Activated CD4-positive, alpha-beta T cell treated with anti-CD3 and anti-CD28 coated beads, Interleukin-2, amount 50 U/mL, for 4 hours (primary cell): ENCODE results near the gene MAD2L1BP.
"Not testable (repeated sequence)": the region's sequence is repeated elsewhere in the genome, so short reads cannot be mapped to it uniquely, and the experiment has no call there.

ENCODE experiments used
- DNase-seq, 2 experiments: peaks; one replicate each; pipeline ENCODE4 v3.0.0-alpha.2; 2020

Gene MAD2L1BP

GRCh38 chr6:43627008-43627825 lies 8.4 kb upstream of the MAD2L1BP start:
- DNase-seq = no peak

DNA sequence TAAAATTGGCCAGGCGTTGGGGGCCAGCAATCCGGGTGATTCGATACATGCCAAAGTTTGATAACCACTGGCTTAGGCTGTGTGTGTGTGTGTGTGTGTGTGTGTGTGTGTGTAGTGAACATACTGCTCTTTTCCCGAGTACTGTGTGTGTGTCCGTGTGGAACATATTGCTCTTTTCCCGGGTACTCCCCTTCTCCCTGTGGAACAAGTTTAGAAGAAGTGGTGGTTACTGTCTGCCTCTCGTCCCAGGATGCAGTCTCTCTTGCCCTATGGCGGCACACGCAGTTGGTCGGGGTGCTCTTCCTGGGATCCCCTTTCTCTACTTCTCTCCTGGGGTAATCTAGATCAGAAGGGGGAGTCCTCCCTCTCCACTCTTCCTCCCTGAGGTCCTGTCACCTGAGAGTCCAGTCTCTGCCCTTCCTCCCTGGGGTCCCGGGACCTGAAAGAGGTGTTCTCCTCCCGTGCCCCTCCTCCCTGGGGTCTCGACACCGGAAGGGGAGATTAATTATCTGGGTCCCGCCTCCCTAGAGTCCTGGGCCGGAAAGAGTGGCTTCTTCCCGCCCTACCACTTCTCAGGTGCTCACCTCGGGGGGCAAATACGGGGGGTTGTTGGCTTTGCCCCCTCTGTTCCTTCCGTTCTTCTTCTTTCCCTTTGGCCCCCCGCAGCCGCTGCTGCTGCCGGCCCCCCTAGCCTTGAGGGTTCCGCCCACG lies 7.1 kb upstream of the MAD2L1BP start:
- DNase-seq = peak; percentile 35 to 39

DNA sequence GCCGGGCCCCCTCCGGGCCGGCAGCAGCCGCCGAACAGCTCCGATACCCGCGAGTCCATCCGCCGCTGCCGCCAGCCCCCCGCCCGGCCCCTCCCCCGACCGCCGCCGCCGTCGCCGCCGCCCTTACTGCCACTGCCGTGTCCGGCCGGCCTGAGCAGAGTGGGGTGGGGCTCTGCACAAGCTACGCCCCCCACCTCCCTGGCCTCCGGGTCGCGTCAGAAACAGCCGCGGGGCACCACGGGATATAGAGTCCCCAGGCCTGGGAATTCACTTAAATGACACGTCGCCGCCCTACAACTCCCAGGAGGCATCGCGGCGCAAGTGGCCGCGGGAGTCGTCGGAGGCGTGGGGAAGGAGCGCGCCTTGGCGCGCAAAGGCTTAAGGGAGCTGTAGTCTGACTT lies 6.5 kb upstream of the MAD2L1BP start, which contains the start of gene GTPBP2:
Gene GTPBP2 (minus strand): TSS at position 161 of the 401 bp plus-strand sequence. CDS start 102 bp downstream, at position 59.
- peak; percentile 94 for DNase-seq

DNA sequence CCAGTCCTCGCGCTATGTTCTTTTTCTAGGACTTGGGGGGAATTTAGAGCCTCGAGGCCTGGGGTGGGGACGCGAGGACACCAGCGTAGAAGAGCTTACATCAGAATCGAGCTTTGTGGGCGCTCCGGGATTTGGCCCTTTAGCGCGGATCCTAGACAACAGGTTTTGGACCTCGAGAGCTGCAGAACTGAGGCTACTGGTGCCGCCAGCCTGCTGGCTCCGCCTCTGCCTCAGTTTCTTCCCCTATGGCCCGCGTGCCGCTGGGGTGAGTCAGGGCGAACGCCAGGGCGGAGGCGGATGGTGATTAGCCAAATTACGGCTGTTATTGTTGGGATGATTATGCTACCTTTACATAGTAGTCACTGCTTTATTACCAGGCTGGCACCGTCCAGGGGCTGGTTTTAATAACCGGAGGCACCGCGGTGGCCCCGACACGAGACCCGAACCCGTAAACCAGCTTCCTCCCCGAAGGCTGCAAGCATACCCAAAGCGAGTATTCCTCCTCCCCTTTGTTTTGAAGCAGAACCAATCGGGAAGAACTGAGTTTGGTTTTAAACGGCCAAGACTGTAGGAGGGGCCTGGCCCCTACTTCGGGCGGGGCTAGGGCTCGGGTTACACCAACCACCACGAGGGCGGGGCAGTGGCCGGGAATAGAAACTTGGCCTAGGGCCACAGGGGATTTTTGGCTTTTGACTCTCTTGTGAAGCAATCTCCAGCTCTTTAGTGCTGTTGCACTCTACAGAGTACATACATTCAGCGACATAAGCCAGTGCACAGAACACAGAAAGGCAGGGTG lies 5.9 kb upstream of the MAD2L1BP start:
- DNase-seq = peak; percentile 76 to 77

GRCh38 chr6:43630980-43631619 lies 4.5 kb upstream of the MAD2L1BP start:
- no peak for DNase-seq

DNA sequence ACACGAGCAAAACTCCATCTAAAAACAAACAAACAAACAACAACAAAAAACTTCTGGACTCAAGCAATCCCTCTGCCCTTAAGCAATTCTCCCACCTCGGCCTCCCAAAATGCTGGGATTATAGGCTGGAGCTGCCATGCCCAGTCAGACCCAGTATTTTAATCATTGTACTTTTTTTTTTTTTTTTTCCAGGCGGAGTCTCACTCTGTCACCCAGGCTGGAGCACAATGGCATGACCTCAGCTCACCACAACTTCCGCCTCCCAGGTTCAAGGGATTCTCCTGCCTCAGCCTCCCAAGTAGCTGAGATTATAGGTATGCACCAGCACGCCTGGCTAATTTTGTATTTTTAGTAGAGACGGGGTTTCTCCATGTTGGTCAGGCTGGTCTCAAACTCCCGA lies 2.6 kb upstream of the MAD2L1BP start:
- DNase-seq = not testable (repeated sequence)

- DNase-seq = no peak
These were observed 837 bp upstream of the MAD2L1BP start for GRCh38 chr6:43634702-43635303.

GRCh38 chr6:43636308-43636659 lies 644 bp downstream of the MAD2L1BP start:
- no peak for DNase-seq

DNA sequence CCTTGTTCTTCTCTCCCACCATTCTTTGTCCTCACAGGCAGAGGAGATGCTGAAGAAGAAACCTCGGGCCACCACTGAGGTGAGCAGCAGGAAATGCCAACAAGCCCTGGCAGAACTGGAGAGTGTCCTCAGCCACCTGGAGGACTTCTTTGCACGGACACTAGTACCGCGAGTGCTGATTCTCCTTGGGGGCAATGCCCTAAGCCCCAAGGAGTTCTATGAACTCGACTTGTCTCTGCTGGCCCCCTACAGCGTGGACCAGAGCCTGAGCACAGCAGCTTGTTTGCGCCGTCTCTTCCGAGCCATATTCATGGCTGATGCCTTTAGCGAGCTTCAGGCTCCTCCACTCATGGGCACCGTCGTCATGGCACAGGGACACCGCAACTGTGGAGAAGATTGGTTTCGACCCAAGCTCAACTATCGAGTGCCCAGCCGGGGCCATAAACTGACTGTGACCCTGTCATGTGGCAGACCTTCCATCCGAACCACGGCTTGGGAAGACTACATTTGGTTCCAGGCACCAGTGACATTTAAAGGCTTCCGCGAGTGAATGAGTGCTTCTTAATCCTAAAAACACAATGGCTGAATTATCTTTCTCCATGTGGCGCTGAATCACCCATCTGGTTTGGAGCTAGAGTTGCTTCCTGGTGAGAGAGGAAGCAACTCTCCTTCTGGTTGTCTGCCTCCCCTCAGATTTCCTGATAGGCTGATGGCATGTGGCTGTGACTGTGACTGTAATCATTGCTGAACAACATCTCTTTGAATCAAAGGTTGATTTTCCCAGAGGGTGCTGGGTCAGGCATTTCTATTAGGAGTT lies 4.6 kb downstream of the MAD2L1BP start:
- no peak for DNase-seq

DNA sequence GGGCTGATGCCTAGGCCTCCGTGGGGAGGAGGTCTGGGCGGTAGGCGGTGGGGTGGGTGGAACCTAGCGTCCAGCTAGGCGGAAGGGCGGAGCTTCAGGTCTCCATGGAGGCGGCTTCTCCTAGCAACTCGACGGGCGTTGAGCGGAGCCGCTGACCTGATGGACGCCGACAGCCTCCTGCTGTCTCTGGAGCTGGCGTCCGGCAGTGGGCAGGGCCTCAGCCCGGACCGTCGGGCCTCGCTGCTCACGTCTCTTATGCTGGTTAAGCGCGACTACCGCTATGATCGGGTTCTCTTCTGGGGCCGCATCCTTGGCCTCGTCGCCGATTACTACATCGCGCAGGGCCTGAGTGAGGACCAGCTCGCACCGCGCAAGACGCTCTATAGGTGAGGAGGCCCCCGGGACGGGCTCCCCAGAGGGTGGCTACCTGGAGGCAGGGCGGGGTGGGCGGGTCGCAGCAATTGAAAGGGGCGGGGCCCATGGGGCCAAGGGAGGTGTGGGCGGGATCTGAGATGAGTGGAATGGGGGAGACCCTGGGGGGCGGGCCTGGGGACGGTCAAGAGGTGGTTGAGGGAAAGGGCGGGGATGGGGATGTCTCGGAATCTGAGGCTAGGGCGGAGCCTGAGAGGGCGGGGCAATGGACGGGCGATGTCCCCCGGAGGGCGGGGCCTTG lies 9.4 kb downstream of the MAD2L1BP start, which contains the start of gene RSPH9:
Gene RSPH9 (plus strand): TSS at position 97 of the 673 bp plus-strand sequence. CDS start 63 bp downstream, at position 160.
- DNase-seq = peak; percentile 54 to 55

GRCh38 chr6:43645613-43645964 lies 9.9 kb downstream of the MAD2L1BP start:
- DNase-seq = no peak

- no peak for DNase-seq
These were observed 12.0 kb downstream of the MAD2L1BP start for GRCh38 chr6:43647613-43648012.

DNA sequence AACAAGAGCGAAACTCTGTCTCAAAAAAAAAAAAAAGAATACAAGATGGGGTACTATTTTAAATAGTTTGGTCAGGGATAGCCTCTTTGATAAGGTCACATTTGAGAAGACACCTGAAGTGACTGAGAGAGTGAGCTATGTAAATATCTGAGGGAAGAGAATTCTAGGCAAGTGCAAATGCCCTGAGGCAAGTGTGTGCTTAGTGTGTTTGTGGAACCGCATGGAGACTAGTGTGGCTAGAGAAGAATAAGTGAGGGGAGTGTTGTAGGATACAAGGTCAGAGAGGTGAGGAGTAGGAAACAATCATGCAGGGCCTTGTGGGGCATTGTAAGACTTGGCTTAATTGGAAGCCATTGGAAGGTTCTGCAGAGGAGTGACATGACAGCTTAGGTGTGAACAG lies 12.6 kb downstream of the MAD2L1BP start:
- no peak for DNase-seq

GRCh38 chr6:43652822-43653221 lies 17.2 kb downstream of the MAD2L1BP start:
- not testable (repeated sequence) for DNase-seq

DNA sequence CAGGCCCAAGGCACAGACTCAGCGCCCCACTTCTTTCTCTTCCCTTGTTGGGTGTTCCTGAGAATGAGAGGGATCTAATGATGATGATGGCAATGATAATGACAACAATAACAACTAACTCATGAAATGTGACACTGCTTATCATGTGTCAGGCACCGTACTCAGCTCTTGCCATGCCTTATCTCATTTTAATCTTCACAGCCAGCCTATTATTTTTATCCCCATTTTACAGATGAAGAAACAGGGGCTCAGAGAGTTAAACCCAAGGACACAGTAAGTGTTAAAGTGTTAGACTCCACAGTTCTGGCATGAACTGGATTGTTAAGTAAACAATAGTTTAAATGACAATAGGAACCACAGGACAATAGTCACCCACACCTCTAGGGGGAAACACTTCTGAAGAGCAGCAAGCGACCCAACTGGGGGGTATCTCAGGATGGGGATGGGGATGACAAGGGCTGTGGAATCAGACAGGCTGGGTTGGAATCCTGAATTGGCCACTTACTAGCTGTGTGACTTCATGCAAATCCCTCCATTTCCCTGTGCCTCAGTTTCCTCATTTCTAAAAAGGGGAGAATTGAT lies 21.7 kb downstream of the MAD2L1BP start:
- DNase-seq = no peak

- no peak for DNase-seq
These were observed 22.5 kb downstream of the MAD2L1BP start for GRCh38 chr6:43658161-43658560.

GRCh38 chr6:43662948-43663347 lies 27.3 kb downstream of the MAD2L1BP start:
- DNase-seq = not testable (repeated sequence)

DNA sequence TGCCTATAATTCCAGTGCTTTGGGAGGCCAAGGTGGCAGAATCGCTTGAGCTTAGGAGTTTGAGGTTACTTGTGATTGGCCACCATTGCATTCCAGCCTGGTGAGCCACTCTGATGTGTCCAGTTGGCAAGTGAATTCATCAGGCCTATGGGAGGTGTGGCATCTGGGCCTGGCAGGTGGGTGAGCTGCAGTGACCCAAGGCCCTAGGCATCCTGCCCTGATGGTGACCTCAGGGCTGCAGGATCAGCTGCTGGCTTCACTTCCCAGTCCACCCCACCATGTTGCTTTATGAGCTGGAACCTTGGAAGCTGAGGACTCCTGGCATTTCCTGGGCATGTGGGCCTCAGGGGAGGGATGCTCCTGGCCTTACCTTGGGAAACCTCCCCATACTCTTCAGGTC lies 29.7 kb downstream of the MAD2L1BP start:
- no peak for DNase-seq

DNA sequence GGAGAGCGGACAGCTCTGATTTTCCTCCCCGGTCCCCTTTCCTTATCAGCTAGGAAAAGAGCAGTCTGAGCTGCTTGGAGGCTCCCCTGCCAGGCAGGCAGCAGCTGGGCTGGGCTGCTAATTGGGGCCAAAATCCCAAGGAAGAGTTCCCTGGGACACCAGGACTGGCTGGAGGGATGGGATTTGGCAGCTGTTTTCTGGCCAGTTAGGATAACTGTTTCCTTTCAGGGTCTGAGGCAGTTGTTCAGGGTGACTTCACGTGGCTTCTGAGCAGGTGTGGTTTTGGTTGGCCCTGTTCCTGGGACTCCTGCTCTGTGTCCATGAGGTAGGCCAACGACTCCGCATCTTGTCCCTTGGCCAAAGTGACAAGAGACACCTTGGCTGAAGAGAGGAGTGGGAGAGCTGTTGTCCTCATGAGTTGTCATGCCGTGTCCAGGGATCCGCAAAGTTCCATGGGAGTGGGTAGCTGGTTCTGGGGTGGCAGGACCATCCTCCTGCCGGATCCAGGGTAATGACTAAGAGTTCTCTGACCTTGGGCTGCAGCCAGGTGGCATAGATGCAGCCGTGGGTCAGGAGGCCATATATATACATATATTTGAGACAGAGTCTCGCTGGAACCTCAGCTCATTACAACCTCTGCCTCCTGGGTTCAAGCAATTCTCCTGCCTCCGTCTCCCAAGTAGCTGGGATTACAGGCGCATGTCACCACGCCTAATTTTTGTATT lies 30.7 kb downstream of the MAD2L1BP start:
- DNase-seq = no peak
